T-helper 2 cell treated with Interferon-gamma antibody and Interleukin-4, amounts not matched to agents 100 ng/mL and 5 ng/mL, for 36 hours (primary cell): ENCODE data around the gene ACYP1. TPM values are rescaled to one million over a fixed set of nuclear protein-coding genes. Genes with fewer than 3 reads are reported as not detected.

Experiments used
- intact Hi-C: fragments of 100-400 bp; cut with micrococcal nuclease; formaldehyde crosslinking; loops from one replicate; pipeline ENCODE4 v1.15.1; 2023
- total RNA-seq: library from RNA; stranded (reverse); gene quantifications from 2 replicates; pipeline ENCODE4 v1.2.3, GENCODE V29; 2022

The ACYP1 gene
- total RNA-seq, 1 donor from 2014 or later, result 45.4 TPM

DNA sequence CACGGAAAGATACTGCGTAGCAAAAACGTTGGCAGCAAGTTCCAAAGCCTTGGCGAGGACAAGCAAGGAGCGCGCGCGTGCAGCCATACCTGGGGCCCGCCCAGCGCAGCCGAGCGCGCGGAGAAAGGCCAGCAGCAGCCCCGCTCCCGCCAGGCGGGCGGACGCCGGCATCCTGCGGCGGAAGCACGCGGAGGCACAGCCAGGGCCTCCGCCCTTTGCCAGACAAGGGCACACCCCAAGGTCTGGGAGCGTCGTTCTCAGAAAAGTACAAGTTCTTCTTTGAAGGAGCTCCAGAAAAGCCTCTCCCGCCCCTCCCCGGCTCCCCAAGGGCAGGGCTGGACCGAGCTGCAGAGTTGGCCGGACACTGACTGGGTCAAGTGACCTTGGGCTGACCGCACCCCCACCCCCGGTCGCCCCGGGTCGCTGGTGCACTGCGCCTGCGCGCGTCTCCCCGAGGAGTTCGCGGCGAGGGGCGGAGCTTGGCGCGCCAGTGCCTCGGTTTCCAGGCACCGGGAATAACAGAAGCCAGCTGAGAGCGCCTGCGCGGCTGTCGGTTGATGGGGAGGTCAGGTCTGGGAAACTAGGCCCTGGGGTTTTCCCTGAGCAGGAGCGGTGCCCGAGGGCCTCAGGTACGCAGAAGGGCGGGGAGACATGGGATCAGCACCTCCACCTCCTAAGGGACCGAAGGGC is 5.4 kb upstream of the ACYP1 start, which contains the start of gene ZC2HC1C:
Gene ZC2HC1C (plus strand): TSS at position 521 of the 690 bp plus-strand sequence. CDS start 933 bp downstream, outside the sequence.
- intact Hi-C loops, result loop anchor here (5.0 kb wide), 1 partner anchor 67 kb away; the partner anchor contains the start of gene EIF2B2

- intact Hi-C loops, result loop anchor here (5.0 kb wide), 1 partner anchor 66 kb away; the partner anchor contains the start of gene EIF2B2
Observed at GRCh38 chr14:75068294-75069120, 4.7 kb upstream of the ACYP1 start.

DNA sequence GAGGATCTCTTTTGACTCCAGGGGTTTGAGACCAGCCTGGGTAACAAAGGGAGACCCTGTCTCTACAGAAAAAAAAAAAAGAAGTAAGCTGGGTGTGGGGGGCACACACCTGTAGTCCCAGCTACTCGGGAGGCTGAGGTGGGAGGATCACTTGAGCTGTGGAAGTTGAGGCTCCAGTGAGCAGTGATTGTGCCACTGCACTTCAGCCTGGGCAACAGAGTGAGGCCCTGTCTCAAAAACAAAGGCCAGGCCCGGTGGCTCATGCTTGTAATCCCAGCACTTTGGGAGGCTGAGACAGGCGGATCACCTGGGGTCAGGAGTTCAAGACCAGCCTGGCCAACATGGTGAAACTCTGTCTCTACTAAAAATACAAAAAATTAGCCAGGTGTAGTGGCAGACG is 3.9 kb upstream of the ACYP1 start:
- intact Hi-C loops, result loop anchor here (5.0 kb wide), 1 partner anchor 65 kb away; the partner anchor contains the start of gene EIF2B2

DNA sequence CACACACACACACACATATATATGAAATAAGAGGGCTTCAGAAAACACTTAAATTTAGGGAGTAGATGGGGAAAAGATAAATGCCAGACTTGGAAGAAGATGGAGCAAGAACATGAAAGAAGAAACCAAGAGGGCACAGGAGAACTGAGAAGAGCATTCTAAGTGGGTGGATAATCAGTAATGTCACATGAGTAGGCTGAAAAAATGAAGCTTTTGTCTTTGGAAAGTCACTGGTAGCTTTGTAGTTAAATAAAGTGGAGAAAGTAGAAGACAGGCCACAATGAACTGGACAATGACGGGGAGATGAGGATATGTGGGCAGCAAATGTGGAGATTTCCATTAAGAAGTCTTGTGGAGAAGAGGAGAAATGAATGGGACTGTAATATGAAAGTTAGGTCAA is 3.4 kb upstream of the ACYP1 start:
- intact Hi-C loops, result loop anchor here (5.0 kb wide), 1 partner anchor 65 kb away; the partner anchor contains the start of gene EIF2B2

DNA sequence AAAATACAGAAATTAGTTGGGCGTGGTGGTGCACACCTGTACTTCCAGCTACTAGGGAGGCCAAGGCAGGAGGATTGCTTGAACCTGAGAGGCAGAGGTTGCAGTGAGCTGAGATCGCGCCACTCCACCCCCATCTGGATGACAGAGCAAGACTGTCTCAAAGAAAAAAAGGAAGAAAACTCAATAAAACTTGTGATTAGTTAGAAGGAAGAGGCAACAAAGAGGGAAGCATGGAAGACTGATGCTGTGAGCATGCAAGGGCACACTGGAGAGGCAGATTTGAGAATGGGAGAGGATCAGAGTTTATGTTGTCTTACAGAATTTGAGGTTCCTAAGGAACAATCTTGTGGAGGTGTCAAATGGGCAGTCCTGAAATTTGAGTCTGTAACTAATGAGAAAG is 2.9 kb upstream of the ACYP1 start:
- intact Hi-C loops, result loop anchor here (5.0 kb wide), 1 partner anchor 64 kb away; the partner anchor contains the start of gene EIF2B2

GRCh38 chr14:75064205-75064567 is 362 bp upstream of the ACYP1 start:
- intact Hi-C loops, result loop anchor here (1.0 kb wide), 1 partner anchor 13 kb away; the partner anchor contains the start of gene MLH3

DNA sequence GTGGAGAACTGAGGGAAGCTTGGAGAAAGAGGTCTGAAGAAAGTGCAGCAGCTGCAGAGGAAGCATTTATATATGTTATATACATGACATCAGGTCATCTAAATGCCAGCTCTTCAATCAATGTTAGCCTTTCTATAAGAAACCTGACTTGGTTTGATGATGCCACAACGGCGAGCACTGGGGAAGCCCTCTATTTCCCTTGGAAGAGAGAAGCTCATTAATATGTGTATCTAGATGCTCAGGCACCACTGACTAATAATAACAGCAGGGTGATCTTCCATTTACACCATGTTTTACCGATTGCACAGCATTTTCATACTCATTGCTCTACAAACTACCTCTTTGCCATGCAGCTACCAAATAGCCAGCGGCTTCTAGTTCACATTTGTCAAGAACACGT is 811 bp downstream of the ACYP1 start:
- intact Hi-C loops, result no loop called here

DNA sequence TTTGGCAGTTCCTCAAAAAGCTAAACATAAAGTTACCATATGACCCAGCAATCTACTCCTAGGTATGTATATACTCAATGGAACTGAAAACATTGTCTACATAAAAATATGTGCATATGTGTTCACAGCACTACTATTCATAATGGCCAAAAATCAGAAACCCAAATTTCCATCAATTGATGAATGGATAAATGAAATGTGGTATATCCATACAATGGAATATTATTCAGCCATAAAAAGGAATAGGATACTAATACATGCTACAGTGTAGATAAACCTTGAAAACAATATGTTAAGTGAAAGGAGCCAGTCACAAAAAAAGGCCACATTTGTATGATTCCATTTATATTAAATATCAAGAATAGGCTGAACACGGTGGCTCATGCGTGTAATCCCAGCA is 3.4 kb downstream of the ACYP1 start:
- intact Hi-C loops, result no loop called here

DNA sequence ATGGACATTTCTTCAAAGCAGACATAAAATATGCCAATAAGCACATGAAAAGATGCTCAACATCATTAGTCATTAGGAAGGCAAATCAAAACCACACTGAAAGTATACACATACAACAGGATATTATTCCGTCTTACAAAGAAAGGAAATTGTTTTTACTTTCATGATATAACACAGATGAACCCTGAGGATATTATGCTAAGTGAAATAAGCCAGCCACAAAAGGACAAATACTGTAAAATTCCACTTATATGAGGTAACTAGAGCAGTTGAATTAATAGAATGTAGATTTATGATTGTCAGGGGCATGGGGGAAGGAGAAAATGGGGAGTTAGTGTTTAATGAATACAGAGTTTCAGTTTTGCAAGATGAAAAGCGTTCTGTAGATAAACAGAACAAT is 4.2 kb downstream of the ACYP1 start:
- intact Hi-C loops, result no loop called here

DNA sequence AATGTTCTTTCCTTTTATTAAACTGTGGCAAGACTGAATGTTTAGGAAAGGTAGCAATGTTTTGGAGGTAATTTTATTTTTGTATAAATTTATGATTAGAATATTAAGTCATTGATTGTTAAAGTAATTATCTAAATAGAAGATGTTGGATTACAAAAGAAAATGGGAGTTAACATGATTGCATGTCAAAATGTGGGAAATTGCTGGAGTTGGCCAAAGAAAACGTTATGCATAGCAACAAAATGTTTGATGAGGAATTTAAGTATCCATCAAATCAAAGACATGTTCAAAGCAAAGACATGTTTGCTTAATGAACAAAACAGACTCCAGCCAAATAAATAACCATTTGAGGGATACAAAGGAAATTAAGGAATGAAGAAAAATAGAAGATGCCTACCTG is 9.4 kb downstream of the ACYP1 start:
- intact Hi-C loops, result no loop called here

DNA sequence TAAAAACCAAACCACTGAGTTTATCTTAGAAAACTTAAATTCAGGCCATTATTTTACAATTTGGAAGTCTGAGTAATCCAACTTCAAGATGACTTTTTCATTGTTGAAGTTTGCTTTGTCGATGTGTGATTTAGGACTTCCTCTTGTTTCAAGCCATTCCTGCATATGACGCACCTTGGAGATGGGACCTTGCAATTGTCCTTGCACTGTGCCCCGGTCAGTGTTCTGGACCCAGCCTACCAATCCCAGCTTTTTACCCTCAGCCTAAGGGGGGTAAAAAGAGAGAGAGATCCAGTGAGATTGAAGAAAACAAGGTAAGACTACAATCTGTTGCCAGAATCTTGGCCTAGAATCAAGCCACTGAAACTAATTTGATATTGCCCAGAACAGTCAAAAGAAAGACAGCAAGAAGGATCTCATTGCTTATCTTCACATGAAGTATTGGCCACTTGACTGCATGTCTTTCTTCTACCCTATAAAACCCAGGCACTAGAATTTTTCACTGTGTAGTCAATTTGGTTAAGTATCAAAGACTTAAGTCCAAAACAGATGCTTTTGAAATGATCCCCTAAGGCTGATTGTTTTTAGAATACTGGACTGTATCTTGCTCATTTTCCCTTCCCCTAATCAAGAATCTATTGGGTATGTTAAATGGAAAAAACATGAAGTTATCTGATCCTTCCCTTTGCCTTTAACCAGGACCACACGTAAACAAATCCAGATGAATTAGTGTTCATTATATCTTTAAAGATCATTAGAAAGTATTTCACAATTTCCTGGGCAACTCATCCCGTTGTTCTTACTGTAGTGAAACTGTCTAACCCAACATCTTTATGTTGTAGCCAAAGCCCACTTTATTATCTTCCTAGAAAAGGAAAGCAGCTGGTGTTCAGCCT is 10.2 kb downstream of the ACYP1 start:
- intact Hi-C loops, result no loop called here

GRCh38 chr14:75051556-75051899 is 12.3 kb downstream of the ACYP1 start:
- intact Hi-C loops, result loop anchor here (1.0 kb wide), 2 partner anchors 13 to 49 kb away; partner anchors contain the start of genes ACYP1 and EIF2B2

GRCh38 chr14:75050852-75051555 is 12.8 kb downstream of the ACYP1 start, which contains the start of gene MLH3:
Gene MLH3 (minus strand): TSS chr14:75051467. CDS start chr14:75049655, 1,812 bp downstream.
- intact Hi-C loops, result loop anchor here (1.0 kb wide), 2 partner anchors 13 to 49 kb away; partner anchors contain the start of genes ACYP1 and EIF2B2

DNA sequence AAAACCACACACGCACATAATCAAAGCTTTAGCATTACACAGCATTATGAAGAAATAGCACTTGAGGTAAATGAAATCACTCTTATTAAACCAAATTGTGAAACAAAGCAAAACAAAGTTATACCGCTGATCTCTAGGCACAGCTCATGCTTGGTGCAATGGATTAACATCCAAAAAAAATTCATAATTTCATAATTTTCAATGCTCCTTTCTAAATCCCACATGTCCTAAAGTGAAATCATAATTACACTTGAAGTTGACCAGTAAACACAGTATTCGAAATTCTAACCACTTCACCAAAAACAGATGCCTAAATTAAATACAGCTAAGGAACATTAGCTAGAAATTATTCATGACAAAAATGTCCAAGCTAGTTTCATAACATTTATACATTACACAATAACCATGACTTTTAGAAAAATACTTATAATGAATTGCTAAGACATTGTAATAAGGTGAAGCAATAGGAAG is 14.1 kb downstream of the ACYP1 start:
- intact Hi-C loops, result no loop called here

DNA sequence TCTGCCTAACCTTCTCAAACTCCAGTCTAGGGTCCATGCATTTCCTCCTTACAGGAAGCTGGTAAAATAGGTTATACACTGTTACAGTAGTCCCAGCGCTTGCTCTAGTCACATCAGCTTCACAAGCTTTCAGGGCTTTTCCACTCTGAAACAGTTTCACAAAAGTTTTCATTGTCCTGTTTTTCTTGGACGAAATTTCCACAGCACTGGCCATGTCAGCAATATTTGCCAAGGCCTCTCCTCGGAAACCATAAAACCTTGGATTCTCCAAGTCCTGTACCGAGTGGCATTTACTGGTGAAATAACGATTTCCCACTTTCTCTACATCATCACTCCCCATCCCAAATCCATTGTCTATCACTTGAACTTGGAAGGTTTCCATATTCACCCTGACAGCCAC is 14.7 kb downstream of the ACYP1 start:
- intact Hi-C loops, result no loop called here

- intact Hi-C loops, result no loop called here
Observed at GRCh38 chr14:75048101-75048500, 15.7 kb downstream of the ACYP1 start.

GRCh38 chr14:75047506-75047905 is 16.3 kb downstream of the ACYP1 start:
- intact Hi-C loops, result no loop called here

DNA sequence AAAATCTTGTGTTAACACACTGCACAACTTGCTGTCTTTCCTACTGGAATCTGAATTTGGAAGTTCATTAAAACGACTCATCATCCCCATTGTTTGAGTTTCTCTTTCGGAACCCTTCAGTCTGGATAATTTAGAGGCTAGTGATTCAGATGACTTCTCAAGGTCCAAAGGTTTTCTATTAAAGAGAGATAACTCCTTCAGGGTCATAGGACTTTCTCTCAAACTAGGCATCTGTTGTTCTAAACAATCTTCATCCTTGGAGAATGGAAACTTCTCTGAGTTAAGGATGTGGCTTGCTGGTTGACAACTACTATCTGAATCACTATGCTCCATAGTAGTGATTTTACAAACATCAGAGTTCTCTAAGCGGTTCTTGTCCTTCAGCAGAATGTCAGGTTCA is 16.9 kb downstream of the ACYP1 start:
- intact Hi-C loops, result no loop called here

- intact Hi-C loops, result no loop called here
Observed at GRCh38 chr14:75046275-75046674, 17.5 kb downstream of the ACYP1 start.

GRCh38 chr14:75044752-75045151 is 19.1 kb downstream of the ACYP1 start:
- intact Hi-C loops, result no loop called here
